Prostate gland (tissue), 2 donors: ENCODE results near the gene ZNF212.

Experiments used
- CTCF ChIP-seq, 4 experiments: fragments of 200-600 bp in 2 of 4; fragments of 450-650 bp in 2 of 4; sonication (generic) in 2 of 4; IDR thresholded peaks; 1 replicate in 3 of 4; 2 replicates in 1 of 4; pipeline ENCODE4 v1.5.1; 2016 to 2019; ENCODE audit warnings: antibody characterized with exemption in 4 of 4, mild to moderate bottlenecking in 2 of 4, moderate library complexity in 2 of 4
- POLR2A ChIP-seq: fragments of 450-650 bp; IDR thresholded peaks from one replicate; pipeline ENCODE4 v1.6.1; 2016; ENCODE audit warnings: antibody characterized with exemption, mild to moderate bottlenecking

- TF ChIP-seq CTCF (IDR thresholded peaks at IDR 0.05) (no peak), POLR2A (no peak)
Measured at GRCh38 chr7:149304006-149304405, 64.6 kb downstream of the ZNF212 start.
